ENCODE data around the gene MYCBP2.
"Not testable (repeated sequence)": the region's sequence is repeated elsewhere in the genome, so short reads cannot be mapped to it uniquely, and the experiment has no call there.

MYCBP2 gene

DNA sequence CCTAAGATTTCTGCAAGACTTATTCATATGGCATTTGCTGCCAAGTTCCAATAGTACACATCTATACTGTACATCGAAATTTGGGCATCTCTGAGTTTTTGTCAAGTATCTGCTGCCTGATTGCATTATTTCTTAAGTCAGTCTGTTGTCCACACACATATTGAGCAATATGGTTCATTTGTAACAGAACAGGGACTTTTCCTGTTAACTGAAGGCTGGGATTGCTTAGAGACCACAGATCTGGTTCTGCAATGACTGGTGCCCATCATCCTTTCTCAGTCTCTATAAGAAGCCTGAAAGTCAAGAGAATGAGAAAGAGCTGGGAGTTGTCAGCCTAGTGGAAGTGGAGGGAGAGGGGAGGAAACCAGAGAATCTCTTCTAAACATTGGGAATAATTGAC, 22.5 kb upstream of the MYCBP2 start:
- no peak for FAIRE-seq
- DNase-seq (ENCODE audit: insufficient read length, low spot score) = no peak
- TF ChIP-seq POLR2A (IDR thresholded peaks at IDR 0.05; ENCODE audit: low read depth, low read length) = no peak

DNA sequence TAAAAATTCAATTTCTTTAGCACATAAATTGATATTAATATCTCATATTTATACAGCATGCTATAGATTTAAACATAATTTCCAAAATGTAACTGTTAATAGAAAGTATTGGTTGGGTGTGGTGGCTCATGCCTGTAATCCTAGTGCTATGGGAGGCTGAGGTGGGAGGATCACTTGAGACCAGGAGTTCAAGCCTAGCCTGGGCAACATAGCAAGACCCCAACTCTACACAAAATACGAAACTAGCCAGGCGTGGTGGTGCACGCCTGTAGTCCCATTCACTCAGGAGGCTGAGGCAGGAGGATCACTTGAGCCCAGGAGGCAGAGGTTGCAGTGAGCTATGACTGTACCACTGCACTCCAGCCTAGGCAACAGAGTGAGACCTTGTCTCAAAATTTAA, 20.5 kb upstream of the MYCBP2 start:
- not testable (repeated sequence) for FAIRE-seq; DNase-seq (ENCODE audit: insufficient read length, low spot score)

DNA sequence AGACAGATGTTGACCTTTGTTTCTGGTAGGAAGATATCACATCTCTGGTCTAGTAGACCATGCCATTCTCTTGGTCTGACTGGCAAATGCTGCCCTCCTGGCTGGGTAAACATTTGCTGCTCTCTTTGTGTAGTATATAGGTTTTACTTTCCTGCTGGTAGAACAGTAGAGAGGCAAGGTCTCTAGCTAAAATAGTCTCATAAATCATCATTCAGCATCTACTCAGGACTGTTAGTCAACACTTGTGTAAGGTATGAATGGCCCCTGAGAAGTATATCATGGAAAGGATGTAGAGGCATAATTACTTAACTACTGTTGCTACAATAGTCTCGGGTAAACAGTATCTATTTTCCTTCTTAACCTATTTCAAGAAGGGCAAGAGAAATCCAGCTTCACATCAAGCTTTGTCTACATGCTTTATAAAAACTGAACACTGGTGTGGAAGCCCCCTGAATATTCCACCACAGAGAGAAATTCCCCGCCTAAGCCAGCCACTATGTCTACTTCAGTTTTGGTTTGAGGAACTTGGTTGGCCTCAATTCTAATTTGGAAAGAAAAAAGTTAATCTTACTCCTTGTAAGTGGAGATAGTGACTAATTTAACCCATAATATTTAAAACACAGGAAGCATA, 18.4 kb upstream of the MYCBP2 start:
- no peak for DNase-seq (ENCODE audit: insufficient read length, low spot score)
- TF ChIP-seq POLR2A (IDR thresholded peaks at IDR 0.05; ENCODE audit: low read depth, low read length) = no peak
- no peak for FAIRE-seq

DNA sequence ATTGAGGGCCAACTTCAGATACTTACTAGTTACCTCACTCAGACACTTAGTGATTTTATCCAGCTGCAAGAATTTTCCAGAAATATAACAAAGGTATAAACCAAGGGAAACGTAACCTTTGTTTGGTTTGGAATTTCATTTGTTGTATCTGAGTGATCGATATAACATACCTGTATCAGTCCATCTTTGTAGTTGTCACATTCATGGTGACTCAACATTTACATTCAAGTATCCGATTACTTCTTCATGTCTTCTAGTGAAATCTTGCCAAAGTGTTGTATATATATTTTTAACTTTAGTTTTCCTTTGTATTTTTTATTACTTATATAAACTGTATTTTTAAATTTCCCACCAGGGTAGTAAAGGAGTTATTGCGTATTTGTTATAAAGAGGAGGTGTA, 16.9 kb upstream of the MYCBP2 start:
- no peak for TF ChIP-seq POLR2A (IDR thresholded peaks at IDR 0.05; ENCODE audit: low read depth, low read length)
- no peak for FAIRE-seq
- DNase-seq (ENCODE audit: insufficient read length, low spot score) = no peak

DNA sequence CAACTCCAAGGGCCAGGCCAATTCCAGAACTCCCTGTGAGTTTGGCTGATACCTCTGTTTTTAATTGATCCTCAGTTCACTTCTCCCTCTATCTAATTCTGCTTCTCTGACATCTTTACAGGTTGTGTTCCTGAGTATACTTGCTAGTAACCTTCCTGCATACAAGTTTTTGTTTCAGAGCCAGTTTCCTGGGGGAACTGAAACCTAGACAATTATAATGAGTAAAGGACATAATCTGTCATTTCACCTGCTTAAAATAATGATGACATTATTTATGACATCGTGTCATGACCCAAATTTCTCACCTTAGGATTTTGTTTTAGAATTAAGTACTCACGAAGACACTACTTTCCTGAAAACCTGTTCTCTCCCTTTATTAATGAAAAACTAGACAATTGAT, 12.5 kb upstream of the MYCBP2 start:
- TF ChIP-seq POLR2A (IDR thresholded peaks at IDR 0.05; ENCODE audit: low read depth, low read length) = no peak
- FAIRE-seq (no peak), DNase-seq (ENCODE audit: insufficient read length, low spot score) (no peak)

DNA sequence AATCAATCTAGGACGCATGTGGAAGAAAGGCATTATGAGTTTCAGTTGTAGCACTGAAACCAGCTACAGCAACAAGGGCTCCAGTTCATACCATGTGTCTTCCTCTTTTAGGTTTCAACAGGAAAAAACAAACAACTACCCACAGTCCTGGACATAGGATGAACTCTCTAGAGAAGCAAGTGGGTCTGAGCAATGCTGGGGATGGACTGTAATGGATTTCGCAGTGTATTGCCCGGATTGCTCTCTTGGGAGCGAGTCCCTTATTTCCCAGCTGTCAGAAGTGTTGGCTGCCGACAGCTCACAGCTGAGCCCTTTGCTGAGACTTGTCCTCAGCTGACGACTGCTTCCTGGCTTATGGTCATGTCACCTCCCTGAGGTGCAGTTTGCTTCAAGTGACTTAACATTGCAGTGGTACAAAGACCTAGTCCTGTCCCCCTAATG, 12.1 kb upstream of the MYCBP2 start:
- DNase-seq (ENCODE audit: insufficient read length, low spot score) (no peak), FAIRE-seq (no peak)
- no peak for TF ChIP-seq POLR2A (IDR thresholded peaks at IDR 0.05; ENCODE audit: low read depth, low read length)

DNA sequence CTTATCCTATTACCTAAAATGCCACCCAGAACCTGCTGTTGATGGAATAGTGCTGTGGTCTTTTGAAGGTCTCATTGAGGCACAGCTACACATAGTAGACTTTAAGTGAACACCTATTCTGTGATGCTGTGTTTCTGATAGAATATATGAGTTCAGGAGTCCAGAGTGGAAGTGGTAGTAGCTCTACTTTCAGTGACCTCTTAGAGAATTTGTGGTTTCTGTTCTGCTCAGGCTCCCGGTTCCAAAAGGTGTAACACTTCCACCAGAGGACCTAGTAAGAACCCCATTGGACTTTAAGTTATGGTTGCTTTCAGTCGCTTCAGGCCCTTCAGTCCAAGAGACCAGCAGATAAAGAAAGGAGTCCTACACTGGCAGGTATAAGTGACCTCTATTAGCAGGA, 11.4 kb upstream of the MYCBP2 start:
- FAIRE-seq (no peak), DNase-seq (ENCODE audit: insufficient read length, low spot score) (no peak)
- TF ChIP-seq POLR2A (IDR thresholded peaks at IDR 0.05; ENCODE audit: low read depth, low read length) = no peak

DNA sequence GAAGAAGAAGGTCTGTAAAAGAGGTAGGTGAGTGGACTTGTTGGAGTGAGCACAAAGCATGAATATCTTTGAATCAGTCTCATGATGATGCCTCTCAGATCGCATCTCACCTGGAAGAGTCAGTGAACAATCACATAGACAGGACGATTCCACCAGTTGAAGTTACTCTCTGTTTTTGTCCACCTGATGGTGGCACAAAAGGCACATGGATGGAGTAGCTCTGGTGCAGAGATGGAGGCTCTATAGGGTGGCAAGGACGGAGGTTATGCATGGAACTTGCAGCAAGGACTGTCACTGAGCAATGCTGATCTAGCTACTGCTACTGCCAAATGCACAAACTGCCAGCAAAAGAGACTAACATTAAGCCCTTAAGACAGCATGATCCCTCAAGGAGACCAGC, 10.3 kb upstream of the MYCBP2 start:
- no peak for FAIRE-seq
- DNase-seq (ENCODE audit: insufficient read length, low spot score) = no peak
- no peak for TF ChIP-seq POLR2A (IDR thresholded peaks at IDR 0.05; ENCODE audit: low read depth, low read length)

DNA sequence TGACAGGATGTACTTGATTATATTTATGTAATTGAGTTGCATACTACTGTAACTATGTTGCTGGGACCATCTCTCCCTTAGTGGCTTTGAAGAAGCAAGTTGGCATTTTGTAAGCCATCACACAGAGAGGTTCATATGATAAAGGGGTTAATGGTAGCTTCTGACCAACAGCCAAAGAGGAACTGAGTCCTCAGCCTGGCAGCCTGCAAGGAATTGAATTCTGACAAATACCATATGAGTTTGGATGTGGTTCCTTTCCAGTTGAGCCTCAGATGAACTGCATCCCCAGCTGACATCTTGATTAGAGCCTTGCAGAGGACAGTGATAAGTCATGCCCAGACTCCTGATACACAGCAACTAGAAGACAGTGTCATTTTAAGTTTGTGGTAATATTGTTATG, 8.6 kb upstream of the MYCBP2 start:
- no peak for DNase-seq (ENCODE audit: insufficient read length, low spot score)
- FAIRE-seq = no peak
- no peak for TF ChIP-seq POLR2A (IDR thresholded peaks at IDR 0.05; ENCODE audit: low read depth, low read length)

DNA sequence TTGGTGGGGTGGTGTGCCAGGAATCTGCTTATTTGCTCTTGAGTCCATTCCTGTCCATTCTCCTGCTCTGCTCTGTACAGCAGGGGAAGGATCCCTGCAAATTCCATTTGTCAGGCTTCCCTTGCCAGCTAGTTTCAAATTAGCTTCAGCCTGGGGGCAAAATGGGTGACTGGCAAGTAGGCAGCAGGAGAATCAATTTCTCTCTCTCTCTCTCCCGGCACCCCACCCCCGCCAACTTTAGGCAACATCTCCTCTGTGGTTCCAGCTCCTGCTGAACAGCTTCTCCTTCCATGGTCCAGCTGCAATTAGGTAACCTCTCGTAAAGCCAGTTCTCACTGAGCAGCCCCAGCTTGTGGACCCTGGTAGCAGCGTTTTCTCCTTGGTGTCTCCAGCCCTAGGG, 6.7 kb upstream of the MYCBP2 start:
- DNase-seq (ENCODE audit: insufficient read length, low spot score) = no peak
- no peak for TF ChIP-seq POLR2A (IDR thresholded peaks at IDR 0.05; ENCODE audit: low read depth, low read length)
- no peak for FAIRE-seq

DNA sequence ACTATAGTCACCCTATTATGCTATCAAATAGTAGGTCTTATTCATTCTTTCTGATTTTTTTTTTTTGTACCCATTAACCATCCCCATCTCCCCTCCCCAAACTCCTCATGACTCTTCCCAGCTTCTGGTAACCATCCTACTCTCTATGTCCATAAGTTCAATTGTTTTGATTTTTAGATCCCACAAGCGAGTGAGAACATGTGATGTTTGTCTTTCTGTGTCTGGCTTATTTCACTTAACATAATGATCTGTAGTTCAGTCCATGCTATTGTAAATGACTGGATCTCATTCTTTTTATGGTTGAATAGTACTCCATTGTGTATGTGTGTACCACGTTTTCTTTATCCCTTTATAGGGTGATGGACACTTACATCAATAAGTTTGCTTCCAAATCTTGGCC, 4.5 kb upstream of the MYCBP2 start:
- TF ChIP-seq POLR2A (IDR thresholded peaks at IDR 0.05; ENCODE audit: low read depth, low read length) = no peak
- DNase-seq (ENCODE audit: insufficient read length, low spot score) (no peak), FAIRE-seq (no peak)

DNA sequence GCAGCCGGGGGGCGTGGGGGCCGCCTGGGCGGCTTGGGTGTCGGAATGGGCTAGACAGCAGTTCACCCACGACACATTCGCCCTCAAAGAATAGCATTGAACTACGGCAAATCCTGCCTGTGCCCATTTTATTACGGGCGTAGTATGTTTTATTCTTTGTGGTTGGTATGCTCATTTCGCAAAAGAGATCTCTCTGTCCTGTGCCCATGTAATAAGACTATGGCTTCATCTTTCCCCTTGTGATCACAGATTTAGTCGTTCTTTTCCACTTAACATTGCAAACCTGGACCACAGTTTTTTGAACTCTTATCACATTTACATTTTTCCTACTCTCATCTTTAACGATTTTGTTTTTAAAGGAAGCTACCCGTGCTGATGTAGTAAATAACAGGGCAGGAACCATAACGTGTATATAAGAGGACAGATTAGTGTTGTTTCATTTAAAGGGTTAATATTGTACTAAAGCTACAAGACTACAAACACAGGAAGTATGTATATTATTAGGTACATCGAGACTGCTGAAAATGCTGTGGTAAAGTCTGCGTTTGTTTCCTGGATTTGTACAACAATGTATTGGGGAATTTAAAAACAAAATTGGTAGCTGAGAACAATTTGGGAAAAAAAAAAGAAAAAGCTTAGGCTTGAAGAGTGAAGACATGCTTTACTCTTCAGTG, 3.2 kb upstream of the MYCBP2 start:
- no peak for TF ChIP-seq POLR2A (IDR thresholded peaks at IDR 0.05; ENCODE audit: low read depth, low read length)
- FAIRE-seq (peak; percentile 15), DNase-seq (ENCODE audit: insufficient read length, low spot score) (no peak)

DNA sequence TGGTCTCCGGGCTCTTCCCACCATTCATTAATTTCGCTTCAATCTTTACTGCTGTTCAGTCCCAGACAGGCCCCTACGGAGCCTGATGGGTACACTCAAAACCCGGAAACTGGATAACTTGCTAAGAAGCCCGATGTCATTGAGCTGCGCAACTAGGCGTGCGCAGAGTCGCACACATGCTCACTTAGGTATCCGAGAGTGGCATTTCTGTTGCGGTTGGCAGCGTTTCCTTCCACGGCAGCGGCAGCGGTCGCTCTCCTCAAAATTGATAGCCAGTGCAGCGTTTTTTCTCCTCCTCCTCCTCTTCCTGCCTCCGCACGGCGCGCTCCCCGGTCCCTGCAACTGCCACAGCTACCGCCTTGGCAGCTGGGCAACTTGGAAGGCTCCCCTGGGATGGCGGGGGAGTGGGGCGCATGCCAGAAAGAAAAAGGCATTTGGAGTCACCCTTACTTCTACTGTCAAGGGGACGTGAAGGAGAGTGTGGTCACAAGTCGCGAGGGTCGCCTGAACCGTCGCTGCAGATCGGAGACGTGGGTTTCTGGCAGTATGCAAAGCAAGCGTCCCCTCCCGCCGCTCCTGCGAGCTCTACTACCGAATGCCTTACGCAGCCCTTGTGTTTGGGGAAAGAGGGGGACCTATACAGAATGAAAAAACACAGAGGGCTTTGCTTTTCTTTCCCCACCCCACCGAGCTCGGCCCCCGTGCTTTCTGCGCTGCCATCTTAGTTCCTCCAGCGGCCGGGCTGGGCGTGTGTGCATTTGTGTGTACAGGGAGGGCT, 2.4 kb upstream of the MYCBP2 start:
- DNase-seq (ENCODE audit: insufficient read length, low spot score) (peak; percentile 80), FAIRE-seq (peak; percentile 90)
- TF ChIP-seq POLR2A (IDR thresholded peaks at IDR 0.05; ENCODE audit: low read depth, low read length) = peak; percentile 54

DNA sequence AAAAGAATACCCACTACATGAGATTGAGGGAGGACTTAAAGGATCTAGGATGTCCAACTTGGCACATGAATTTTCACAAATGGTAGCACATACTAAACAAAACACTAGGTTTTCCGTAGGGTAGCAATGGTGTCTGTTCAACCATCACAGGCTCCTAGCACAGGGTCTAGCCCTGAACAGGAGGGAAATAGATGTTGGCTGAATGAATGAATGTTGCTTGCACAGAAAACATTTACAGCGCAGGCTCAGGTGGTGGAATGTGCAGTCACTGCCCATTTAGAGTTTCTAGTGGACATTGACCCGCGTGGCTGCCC, 1.9 kb upstream of the MYCBP2 start:
- no peak for TF ChIP-seq POLR2A (IDR thresholded peaks at IDR 0.05; ENCODE audit: low read depth, low read length)
- DNase-seq (ENCODE audit: insufficient read length, low spot score) = no peak
- no peak for FAIRE-seq

Measured in H54 (cell line).